ENCODE measurements around the gene KCNG4. TPM values are rescaled to one million over a fixed set of nuclear protein-coding genes. Genes with fewer than 3 reads are reported as not detected.

Gene KCNG4
- total RNA-seq, 1 donor: not detected

- H3K4me1 ChIP-seq (ENCODE audit: insufficient read depth, low read length): peaks cover 11% of the 10 kb centered on the region
- H3K36me3 ChIP-seq (ENCODE audit: insufficient read depth, low read length): no peaks in the 10 kb centered on the region
- H3K4me2 ChIP-seq (ENCODE audit: insufficient read depth, low read length): no peak overlapping the region
- TF ChIP-seq CTCF (IDR thresholded peaks at IDR 0.05; ENCODE audit: extremely low read depth, low read depth, low read length): no peak
- no peaks in the 10 kb centered on the region for H3K9me3 ChIP-seq (ENCODE audit: low read depth, low read length)
- H3K4me3 ChIP-seq (ENCODE audit: insufficient read depth, low read length): no peak overlapping the region
- DNase-seq (ENCODE audit: insufficient read length, low spot score, missing footprints): peak; percentile 76
- no peaks in the 10 kb centered on the region for H4K20me1 ChIP-seq (ENCODE audit: insufficient read depth, low read length)
- H2AFZ ChIP-seq (ENCODE audit: low read length): no peak overlapping the region
- no peaks in the 10 kb centered on the region for H3K79me2 ChIP-seq (ENCODE audit: insufficient read depth, low read length)
- no peak overlapping the region for H3K27ac ChIP-seq (ENCODE audit: low read depth, low read length)
- no peaks in the 10 kb centered on the region for H3K27me3 ChIP-seq (ENCODE audit: insufficient read depth, low read length)
These were observed 10.3 kb downstream of the KCNG4 start for GRCh38 chr16:84229471-84229870.

- Histone ChIP-seq H3K27me3 (ENCODE audit: insufficient read depth, low read length) (no peaks in the 10 kb centered on the region), H4K20me1 (ENCODE audit: insufficient read depth, low read length) (no peaks in the 10 kb centered on the region), H3K79me2 (ENCODE audit: insufficient read depth, low read length) (no peaks in the 10 kb centered on the region), H3K9me3 (ENCODE audit: low read depth, low read length) (no peaks in the 10 kb centered on the region), H3K4me1 (ENCODE audit: insufficient read depth, low read length) (peaks cover 11% of the 10 kb centered on the region), H3K36me3 (ENCODE audit: insufficient read depth, low read length) (no peaks in the 10 kb centered on the region), H2AFZ (ENCODE audit: low read length) (peak overlapping the region; percentile 54), H3K4me3 (ENCODE audit: insufficient read depth, low read length) (peak overlapping the region; percentile 55), H3K27ac (ENCODE audit: low read depth, low read length) (no peak overlapping the region), H3K4me2 (ENCODE audit: insufficient read depth, low read length) (peak overlapping the region; percentile 70)
- no peak for TF ChIP-seq CTCF (IDR thresholded peaks at IDR 0.05; ENCODE audit: extremely low read depth, low read depth, low read length)
- DNase-seq (ENCODE audit: insufficient read length, low spot score, missing footprints): peak; percentile 99
These were observed 11.5 kb downstream of the KCNG4 start for GRCh38 chr16:84228256-84228838.

- Histone ChIP-seq H3K4me1 (ENCODE audit: insufficient read depth, low read length) (peaks cover 11% of the 10 kb centered on the region), H2AFZ (ENCODE audit: low read length) (no peak overlapping the region), H3K27me3 (ENCODE audit: insufficient read depth, low read length) (no peaks in the 10 kb centered on the region), H4K20me1 (ENCODE audit: insufficient read depth, low read length) (no peaks in the 10 kb centered on the region), H3K36me3 (ENCODE audit: insufficient read depth, low read length) (no peaks in the 10 kb centered on the region), H3K27ac (ENCODE audit: low read depth, low read length) (no peak overlapping the region), H3K9me3 (ENCODE audit: low read depth, low read length) (no peaks in the 10 kb centered on the region), H3K4me2 (ENCODE audit: insufficient read depth, low read length) (no peak overlapping the region), H3K79me2 (ENCODE audit: insufficient read depth, low read length) (no peaks in the 10 kb centered on the region), H3K4me3 (ENCODE audit: insufficient read depth, low read length) (no peak overlapping the region)
- no peak for DNase-seq (ENCODE audit: insufficient read length, low spot score, missing footprints)
- no peak for TF ChIP-seq CTCF (IDR thresholded peaks at IDR 0.05; ENCODE audit: extremely low read depth, low read depth, low read length)
These were observed 12.3 kb downstream of the KCNG4 start for GRCh38 chr16:84227548-84227947.

GRCh38 chr16:84226026-84226425 lies 13.8 kb downstream of the KCNG4 start:
- Histone ChIP-seq H3K36me3 (ENCODE audit: insufficient read depth, low read length) (no peaks in the 10 kb centered on the region), H3K4me1 (ENCODE audit: insufficient read depth, low read length) (peaks cover 11% of the 10 kb centered on the region), H4K20me1 (ENCODE audit: insufficient read depth, low read length) (no peaks in the 10 kb centered on the region), H3K27ac (ENCODE audit: low read depth, low read length) (no peak overlapping the region), H3K9me3 (ENCODE audit: low read depth, low read length) (no peaks in the 10 kb centered on the region), H3K4me3 (ENCODE audit: insufficient read depth, low read length) (no peak overlapping the region), H3K79me2 (ENCODE audit: insufficient read depth, low read length) (no peaks in the 10 kb centered on the region), H3K27me3 (ENCODE audit: insufficient read depth, low read length) (no peaks in the 10 kb centered on the region), H3K4me2 (ENCODE audit: insufficient read depth, low read length) (no peak overlapping the region), H2AFZ (ENCODE audit: low read length) (peak overlapping the region; percentile 10)
- DNase-seq (ENCODE audit: insufficient read length, low spot score, missing footprints): peak; percentile 75
- no peak for TF ChIP-seq CTCF (IDR thresholded peaks at IDR 0.05; ENCODE audit: extremely low read depth, low read depth, low read length)
